ENCODE results near the gene MUC5B.

The MUC5B gene

DNA sequence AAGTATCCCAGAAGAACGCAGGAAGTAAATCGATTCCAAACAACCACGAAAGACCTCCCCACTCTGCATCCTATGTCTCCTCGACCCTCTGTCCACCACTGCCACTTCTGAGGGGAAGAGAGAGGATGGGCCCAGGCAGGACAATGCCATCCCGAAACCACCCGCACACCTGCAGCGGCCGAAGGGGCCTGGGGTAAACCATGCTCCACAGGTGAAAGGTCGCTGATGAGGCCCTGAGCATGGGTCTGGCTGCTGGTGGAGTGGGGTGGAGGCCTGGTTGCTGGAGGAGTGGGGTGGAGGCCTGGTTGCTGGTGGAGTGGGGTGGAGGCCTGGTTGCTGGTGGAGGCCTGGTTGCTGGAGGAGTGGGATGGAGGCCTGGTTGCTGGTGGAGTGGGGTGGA lies 73.4 kb downstream of the MUC5B start:
- DNase-seq (ENCODE audit: low read depth in 2 of 2, low spot score in 1 of 2): no peak

- no peak for DNase-seq (ENCODE audit: low read depth in 2 of 2, low spot score in 1 of 2)
Observed at GRCh38 chr11:1297011-1297575, 74.2 kb downstream of the MUC5B start.

GRCh38 chr11:1297576-1298473 lies 75.0 kb downstream of the MUC5B start:
- no peak for DNase-seq (ENCODE audit: low read depth in 2 of 2, low spot score in 1 of 2)

DNA sequence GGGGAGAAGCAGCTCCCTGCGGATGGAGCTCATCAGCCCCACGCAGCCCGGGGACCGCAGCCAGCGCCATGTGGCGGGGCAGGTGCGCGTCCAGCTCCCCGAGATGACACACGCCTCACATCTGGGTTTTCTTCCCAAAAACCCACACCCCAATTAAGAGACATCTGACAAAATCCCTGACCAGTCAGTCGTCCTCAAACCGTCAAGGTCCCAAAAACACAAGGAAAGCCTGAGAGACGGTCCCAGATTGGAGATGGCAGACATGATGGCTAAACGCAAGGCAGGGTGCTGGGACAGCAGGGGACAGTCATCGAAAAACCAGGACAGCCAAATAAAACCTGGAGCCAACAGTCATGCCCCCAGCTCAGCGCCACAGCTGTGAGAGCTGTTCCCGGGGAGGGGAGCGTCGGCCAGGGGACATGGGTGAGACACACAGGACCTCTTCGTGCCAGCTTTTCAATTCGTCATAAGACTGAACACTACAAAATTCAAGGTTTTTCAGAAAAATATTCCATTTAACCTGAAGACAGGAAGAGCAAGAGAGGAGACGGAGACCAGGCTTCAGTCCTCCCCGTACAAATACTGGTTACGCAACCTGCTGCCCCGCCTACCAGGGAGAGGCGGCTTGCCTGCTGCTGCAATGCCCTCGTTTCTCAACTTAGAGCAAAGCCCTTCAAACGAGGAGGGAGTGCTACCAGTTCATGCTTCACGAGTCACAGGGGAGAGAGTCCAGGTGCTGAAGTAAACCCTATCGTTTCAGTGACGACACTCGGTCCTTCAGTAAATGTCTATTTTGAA lies 76.0 kb downstream of the MUC5B start:
- DNase-seq (ENCODE audit: low read depth in 2 of 2, low spot score in 1 of 2): no peak

DNA sequence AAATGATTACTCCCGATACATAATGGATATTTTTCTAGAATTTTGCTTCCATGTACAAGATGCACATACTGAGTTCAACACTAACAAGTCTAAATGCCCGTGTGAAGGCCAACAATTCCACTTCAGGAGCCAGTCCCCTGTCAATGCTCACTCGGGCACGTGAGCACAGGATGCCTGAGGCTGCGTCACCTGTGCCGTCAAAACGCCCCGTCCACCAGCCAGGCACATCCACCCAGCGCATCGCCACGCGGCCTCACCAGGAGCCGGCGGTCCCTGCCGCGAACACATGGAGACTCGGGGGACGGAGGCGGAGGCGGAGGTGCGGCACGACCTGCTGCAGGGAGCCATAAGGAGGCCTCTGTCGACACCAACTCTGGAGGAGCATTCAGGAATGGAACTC lies 76.8 kb downstream of the MUC5B start:
- DNase-seq (ENCODE audit: low read depth in 2 of 2, low spot score in 1 of 2): no peak

- no peak for DNase-seq (ENCODE audit: low read depth in 2 of 2, low spot score in 1 of 2)
Observed at GRCh38 chr11:1300121-1300520, 77.3 kb downstream of the MUC5B start.

GRCh38 chr11:1300569-1301187 lies 77.8 kb downstream of the MUC5B start:
- DNase-seq (ENCODE audit: low read depth in 2 of 2, low spot score in 1 of 2): no peak

- no peak for DNase-seq (ENCODE audit: low read depth in 2 of 2, low spot score in 1 of 2)
Observed at GRCh38 chr11:1301220-1302000, 78.5 kb downstream of the MUC5B start.

DNA sequence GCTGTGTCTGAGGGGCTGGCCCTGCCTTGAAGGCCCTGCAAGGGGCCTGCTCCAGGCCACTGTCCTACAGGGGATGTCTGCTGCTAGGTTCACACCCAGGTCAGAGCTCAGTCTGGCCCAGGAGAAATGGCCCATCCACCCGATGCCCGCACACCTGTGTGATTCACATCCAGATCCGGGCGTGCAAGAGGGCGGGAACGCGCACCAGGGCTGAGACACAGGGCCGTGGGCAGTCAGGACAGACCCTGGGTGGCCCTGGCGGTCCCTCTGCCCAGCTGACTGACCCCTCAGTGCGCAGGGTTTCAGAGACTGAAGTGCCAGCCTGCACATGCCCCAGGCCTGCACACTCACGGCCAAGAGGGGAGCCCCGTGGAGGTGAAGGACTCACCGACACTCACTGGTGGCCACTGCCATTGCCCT lies 79.2 kb downstream of the MUC5B start:
- no peak for DNase-seq (ENCODE audit: low read depth in 2 of 2, low spot score in 1 of 2)

DNA sequence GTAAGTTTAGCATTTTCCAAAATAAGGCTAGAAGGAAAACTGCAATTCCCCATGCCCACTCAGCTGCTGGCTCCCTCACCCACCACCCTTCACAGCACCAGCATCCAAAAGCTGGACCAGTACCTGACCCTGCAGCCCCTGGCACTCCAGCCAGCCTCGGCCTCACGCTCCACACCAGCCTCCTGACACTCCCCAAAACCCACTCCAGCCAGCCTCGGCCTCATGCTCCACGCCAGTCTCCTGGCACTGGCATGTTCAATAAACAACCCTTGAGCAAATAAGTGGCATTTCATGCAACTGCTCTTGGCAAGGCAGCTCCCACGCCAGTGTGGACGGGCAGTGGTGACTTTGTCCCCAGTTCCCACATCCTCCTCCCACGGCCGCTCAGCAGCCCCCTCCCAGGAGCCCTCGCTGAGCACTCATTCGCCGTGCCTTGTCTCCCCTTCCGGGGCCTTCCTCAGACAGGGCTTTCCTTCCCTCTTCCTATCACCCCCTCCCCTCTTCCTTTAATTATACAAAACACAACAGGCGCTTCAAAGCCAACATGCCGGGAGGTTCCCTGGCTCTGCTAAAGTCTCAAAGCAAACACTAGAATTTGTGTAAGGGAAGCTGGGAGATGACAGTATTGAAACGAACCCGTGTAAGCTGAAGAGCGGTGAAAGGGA lies 79.7 kb downstream of the MUC5B start:
- DNase-seq (ENCODE audit: low read depth in 2 of 2, low spot score in 1 of 2): no peak

DNA sequence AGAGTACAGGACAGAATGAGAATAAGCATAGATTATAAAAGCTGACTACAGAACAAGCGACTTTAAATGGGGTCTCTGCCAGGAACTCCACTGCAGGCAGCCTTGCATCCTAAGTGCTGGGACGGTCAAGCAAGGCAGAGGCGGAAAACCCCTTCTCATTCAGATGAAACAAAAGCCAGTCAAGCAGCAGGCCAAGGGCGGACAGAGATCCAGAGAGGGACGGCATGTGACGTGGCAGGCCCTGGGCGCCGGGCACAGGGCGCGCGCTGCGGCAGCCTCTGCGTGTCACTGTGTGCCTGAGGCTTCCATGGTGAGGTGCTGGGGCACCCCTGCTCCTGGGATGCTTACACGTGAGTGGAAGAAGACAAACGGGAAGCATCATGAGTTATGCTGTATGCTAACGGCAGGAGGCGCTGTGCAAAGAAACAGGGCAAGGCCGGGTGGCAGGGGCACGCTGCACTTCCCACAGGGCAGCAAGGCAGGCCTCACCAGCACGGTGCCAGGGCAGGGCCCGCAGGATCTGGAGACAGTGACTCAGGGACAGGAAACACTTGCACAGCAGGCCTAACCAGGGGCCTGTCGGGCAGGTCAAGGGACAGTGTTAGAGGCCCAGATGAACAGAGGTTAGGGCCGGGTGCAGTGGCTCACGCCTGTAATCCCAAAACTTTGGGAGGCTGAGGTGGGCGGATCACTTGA lies 80.4 kb downstream of the MUC5B start:
- DNase-seq (ENCODE audit: low read depth in 2 of 2, low spot score in 1 of 2): no peak

DNA sequence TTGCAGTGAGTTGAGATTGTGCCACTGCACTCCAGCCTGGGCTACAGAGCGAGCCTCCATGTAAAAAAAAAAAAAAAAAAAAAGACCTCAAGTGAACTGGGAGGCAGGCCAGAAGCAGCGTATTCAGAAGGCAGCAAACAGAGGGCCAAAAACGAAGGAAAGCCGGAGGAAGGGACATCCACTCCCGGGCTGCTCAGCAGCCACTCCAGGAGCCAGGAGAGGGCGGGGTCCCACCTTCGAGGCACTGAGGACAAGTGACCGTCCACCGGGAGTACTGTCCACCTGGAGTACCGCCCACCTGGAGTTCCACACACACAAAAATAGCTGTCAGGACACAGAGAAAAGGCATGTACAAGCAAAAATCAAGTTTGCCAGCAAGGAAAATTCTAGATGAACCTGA lies 81.1 kb downstream of the MUC5B start:
- no peak for DNase-seq (ENCODE audit: low read depth in 2 of 2, low spot score in 1 of 2)

- DNase-seq (ENCODE audit: low read depth in 2 of 2, low spot score in 1 of 2): no peak
Observed at GRCh38 chr11:1304380-1304779, 81.5 kb downstream of the MUC5B start.

DNA sequence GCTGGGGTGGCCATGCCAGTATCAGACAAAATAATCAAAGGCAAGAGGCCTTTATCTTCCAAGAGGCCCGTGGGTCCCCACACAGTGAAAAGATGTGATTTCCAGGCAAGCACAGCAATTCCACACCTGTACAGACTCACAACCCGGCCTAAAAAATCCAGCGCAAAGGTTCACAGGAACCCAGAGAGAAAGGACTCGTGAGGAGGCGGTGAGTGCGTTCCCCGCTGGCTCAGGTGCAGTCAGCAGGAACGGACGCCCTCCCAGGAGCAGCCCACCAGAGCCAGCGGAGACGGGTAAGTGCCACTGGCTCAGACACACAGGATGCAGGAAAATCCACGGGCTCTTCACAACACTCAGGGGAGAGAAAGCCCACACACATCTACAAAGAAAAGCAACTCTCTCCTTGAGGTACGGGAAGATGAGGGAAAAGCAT lies 82.2 kb downstream of the MUC5B start:
- DNase-seq (ENCODE audit: low read depth in 2 of 2, low spot score in 1 of 2): no peak

DNA sequence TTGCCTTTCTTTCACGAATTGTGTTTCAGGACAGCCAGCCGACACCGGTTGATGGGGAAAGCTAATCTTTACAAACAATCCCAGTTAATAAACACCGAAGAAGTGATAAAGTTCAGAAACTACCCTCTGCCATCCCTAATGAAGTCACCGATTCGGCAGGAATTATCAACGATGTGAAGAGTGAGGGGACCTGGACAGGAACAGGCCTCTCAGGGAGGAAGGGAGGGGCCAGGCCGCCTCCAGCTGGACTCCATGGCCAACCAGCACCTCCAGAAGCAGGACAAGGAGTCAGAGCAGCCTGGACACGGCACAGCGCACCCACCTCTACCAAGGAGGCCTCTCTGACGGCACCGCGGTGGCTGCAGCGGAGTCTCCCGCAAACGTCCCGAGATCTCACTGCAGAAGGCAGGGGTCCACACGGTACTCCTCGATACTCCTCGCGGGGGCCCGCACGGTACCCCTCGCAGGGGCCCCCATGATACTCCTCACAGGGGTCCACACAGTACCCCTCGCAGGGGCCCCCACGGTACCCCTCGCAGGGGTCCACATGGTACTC lies 82.7 kb downstream of the MUC5B start:
- no peak for DNase-seq (ENCODE audit: low read depth in 2 of 2, low spot score in 1 of 2)

DNA sequence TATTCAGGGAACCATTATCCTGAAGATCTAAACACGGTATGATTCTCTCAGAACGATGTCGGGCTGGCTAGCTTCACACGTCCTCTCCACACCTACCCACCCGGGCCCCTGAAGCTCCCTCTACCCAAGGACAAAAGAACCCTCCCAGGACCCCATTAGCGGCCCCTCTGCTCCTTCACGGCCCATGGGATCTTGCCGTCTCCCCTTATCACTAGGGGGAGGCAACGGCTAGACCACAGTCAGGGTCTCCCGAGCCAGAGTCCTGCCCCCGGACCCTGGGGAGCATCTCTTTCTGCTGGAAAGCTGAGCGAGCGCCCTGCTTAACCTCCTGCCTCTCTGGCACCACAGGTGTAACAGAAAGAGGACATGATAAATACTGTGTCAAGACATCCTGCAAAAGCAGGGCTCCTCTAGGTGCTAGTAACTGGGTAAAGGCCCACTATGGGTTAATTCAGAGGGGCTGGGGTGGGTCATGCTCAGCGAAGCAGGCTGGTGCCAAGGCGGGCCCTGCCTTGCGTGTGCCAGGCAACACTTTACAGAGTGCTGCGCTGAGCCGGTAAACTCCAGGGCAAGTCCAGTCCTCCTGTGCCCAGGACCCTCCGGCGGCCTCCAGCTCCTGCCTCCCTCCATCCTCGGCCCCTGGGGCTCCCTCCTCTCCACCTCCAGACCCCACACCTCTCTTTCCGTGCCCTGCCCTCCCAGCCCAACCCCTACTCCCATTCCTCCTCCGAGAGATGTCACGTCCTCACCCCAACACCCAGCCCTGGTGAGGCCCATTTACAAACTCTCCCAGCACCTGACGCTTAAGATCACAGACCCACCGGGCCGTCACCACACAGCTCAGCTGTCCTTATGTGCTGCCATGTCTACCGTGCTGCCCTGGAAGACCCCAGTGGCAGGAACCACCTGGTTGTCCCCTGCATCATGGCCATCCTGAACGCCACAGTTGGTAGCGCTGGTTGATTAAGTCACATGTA lies 83.6 kb downstream of the MUC5B start:
- DNase-seq (ENCODE audit: low read depth in 2 of 2, low spot score in 1 of 2): no peak

GRCh38 chr11:1307163-1307870 lies 84.5 kb downstream of the MUC5B start:
- no peak for DNase-seq (ENCODE audit: low read depth in 2 of 2, low spot score in 1 of 2)
